Testis (tissue), 2 donors: ENCODE data around the gene CELA2A.

Experiments
- CTCF ChIP-seq, 3 experiments: fragments of 450-650 bp in 2 of 3; fragments of 200-600 bp in 1 of 3; sonication (generic) in 1 of 3; IDR thresholded peaks; one replicate each; pipeline ENCODE4 v1.5.1; 2016 to 2019; ENCODE audit warnings: antibody characterized with exemption in 3 of 3, mild to moderate bottlenecking in 2 of 3, moderate library complexity in 1 of 3
- POLR2A ChIP-seq: fragments of 450-650 bp; IDR thresholded peaks from one replicate; pipeline ENCODE4 v1.6.1; 2017; ENCODE audit warnings: antibody characterized with exemption, mild to moderate bottlenecking, moderate library complexity

GRCh38 chr1:15443281-15443680 lies 13.3 kb upstream of the CELA2A start:
- TF ChIP-seq POLR2A (no peak), CTCF (IDR thresholded peaks at IDR 0.05) (no peak)
